ENCODE data around the gene CD300H. TPM values are rescaled to one million over a fixed set of nuclear protein-coding genes. Genes with fewer than 3 reads are reported as not detected.

The CD300H gene
- total RNA-seq, 6 donors from 2014 or later = 0.37 to 2.7 TPM; not detected in 4

GRCh38 chr17:74607221-74607620 is 39.9 kb upstream of the CD300H start:
- H3K27ac ChIP-seq = no peak overlapping the region
- no peaks in the 10 kb centered on the region for H3K27me3 ChIP-seq
- H3K36me3 ChIP-seq = no peaks in the 10 kb centered on the region
- no peak for TF ChIP-seq EP300 (IDR thresholded peaks at IDR 0.05)
- no peak for TF ChIP-seq CTCF (IDR thresholded peaks at IDR 0.05)
- TF ChIP-seq POLR2AphosphoS5 (IDR thresholded peaks at IDR 0.05) = no peak
- no peak for TF ChIP-seq POLR2A (IDR thresholded peaks at IDR 0.05)
- H3K4me1 ChIP-seq = no peaks in the 10 kb centered on the region
- no peaks in the 10 kb centered on the region for H3K9me3 ChIP-seq
- ATAC-seq (ENCODE audit: low FRiP score in 2 of 2) (no peak), DNase-seq (no peak)
- WGBS, 2 donors = 31 to 50% methylated on average over 1 of the region's 1 CpG
- H3K4me3 ChIP-seq = no peak overlapping the region

GRCh38 chr17:74606050-74606449 is 38.7 kb upstream of the CD300H start:
- WGBS, 2 donors = 90 to 93% methylated on average over 7 to 8 of the region's 8 CpGs
- Histone ChIP-seq H3K4me1 (peaks cover 0 to 3% (median 0%) of the 10 kb centered on the region in 4 donors), H3K27me3 (no peaks in the 10 kb centered on the region), H3K4me3 (no peak overlapping the region), H3K9me3 (no peaks in the 10 kb centered on the region), H3K27ac (no peak overlapping the region), H3K36me3 (no peaks in the 10 kb centered on the region)
- TF ChIP-seq POLR2A (IDR thresholded peaks at IDR 0.05) (no peak), CTCF (IDR thresholded peaks at IDR 0.05) (no peak)
- peak in 1 of 2 donors; percentile 56 for DNase-seq
- no peak for ATAC-seq (ENCODE audit: low FRiP score in 2 of 2)

GRCh38 chr17:74605361-74605760 is 38.1 kb upstream of the CD300H start:
- no peak for TF ChIP-seq CTCF (IDR thresholded peaks at IDR 0.05)
- Histone ChIP-seq H3K9me3 (no peaks in the 10 kb centered on the region), H3K27me3 (no peaks in the 10 kb centered on the region), H3K27ac (no peak overlapping the region), H3K36me3 (no peaks in the 10 kb centered on the region), H3K4me1 (peaks cover 0 to 3% (median 0%) of the 10 kb centered on the region in 4 donors), H3K4me3 (no peak overlapping the region)
- WGBS, 2 donors = 58 to 59% methylated on average over 10 of the region's 10 CpGs
- ATAC-seq (ENCODE audit: low FRiP score in 2 of 2) (peak in 1 of 2 donors; percentile 68), DNase-seq (no peak)

GRCh38 chr17:74604761-74605160 is 37.5 kb upstream of the CD300H start:
- TF ChIP-seq EP300 (IDR thresholded peaks at IDR 0.05) = no peak
- TF ChIP-seq POLR2A (IDR thresholded peaks at IDR 0.05) = no peak
- TF ChIP-seq POLR2AphosphoS5 (IDR thresholded peaks at IDR 0.05) = no peak
- no peak for TF ChIP-seq CTCF (IDR thresholded peaks at IDR 0.05)
- Histone ChIP-seq H3K4me3 (no peak overlapping the region), H3K27ac (no peak overlapping the region), H3K36me3 (no peaks in the 10 kb centered on the region), H3K4me1 (peaks cover 0 to 3% (median 0%) of the 10 kb centered on the region in 4 donors), H3K27me3 (no peaks in the 10 kb centered on the region), H3K9me3 (no peaks in the 10 kb centered on the region)
- DNase-seq (no peak), ATAC-seq (ENCODE audit: low FRiP score in 2 of 2) (no peak)
- 62 to 88% methylated on average over 6 to 10 of the region's 10 CpGs for WGBS, 2 donors

GRCh38 chr17:74604200-74604599 is 36.9 kb upstream of the CD300H start:
- no peak for DNase-seq
- Histone ChIP-seq H3K4me1 (peaks cover 0 to 3% (median under 1%) of the 10 kb centered on the region in 4 donors), H3K4me3 (no peak overlapping the region), H3K9me3 (no peaks in the 10 kb centered on the region), H3K36me3 (no peaks in the 10 kb centered on the region), H3K27ac (no peak overlapping the region), H3K27me3 (no peaks in the 10 kb centered on the region)
- 75 to 98% methylated on average over 5 to 6 of the region's 6 CpGs for whole genome bisulfite sequencing, 2 donors
- ATAC-seq (ENCODE audit: low FRiP score in 2 of 2) = no peak
- no peak for TF ChIP-seq POLR2A (IDR thresholded peaks at IDR 0.05)
- TF ChIP-seq CTCF (IDR thresholded peaks at IDR 0.05) = no peak
- TF ChIP-seq EP300 (IDR thresholded peaks at IDR 0.05) = no peak
- TF ChIP-seq POLR2AphosphoS5 (IDR thresholded peaks at IDR 0.05) = no peak
